ENCODE results near the gene OR6Y1. TPM values are rescaled to one million over a fixed set of nuclear protein-coding genes. Genes with fewer than 3 reads are reported as not detected.

Gene OR6Y1
- total RNA-seq, 1 experiment from 2014 or later, result not detected

DNA sequence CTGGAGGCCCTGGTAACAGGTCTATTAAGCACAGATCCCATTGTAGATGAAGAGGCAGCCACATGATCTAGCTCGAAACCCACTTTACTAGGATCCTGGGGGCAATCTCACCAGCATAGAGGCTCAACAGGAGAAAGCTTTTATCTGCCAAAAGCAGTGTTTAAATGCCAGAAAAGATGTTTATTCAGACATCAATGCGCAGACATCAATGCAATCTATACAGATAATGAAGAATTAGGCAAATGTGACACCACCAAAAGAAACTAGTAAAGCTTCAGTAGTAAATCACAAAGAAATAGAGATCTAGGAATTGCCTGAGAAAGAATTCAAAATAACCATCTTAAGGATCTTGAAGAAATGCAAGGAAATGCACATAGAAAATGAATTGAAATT is 32.5 kb downstream of the OR6Y1 start:
- Histone ChIP-seq H3K4me3 (ENCODE audit: insufficient read depth, low read depth, low read length) (no peak overlapping the region), H3K27me3 (ENCODE audit: control insufficient read depth, insufficient read depth, low read length) (no peaks in the 10 kb centered on the region), H3K36me3 (replicated peaks; ENCODE audit: control insufficient read depth, insufficient read depth, low read length) (no peaks in the 10 kb centered on the region)
- DNase-seq, result no peak

DNA sequence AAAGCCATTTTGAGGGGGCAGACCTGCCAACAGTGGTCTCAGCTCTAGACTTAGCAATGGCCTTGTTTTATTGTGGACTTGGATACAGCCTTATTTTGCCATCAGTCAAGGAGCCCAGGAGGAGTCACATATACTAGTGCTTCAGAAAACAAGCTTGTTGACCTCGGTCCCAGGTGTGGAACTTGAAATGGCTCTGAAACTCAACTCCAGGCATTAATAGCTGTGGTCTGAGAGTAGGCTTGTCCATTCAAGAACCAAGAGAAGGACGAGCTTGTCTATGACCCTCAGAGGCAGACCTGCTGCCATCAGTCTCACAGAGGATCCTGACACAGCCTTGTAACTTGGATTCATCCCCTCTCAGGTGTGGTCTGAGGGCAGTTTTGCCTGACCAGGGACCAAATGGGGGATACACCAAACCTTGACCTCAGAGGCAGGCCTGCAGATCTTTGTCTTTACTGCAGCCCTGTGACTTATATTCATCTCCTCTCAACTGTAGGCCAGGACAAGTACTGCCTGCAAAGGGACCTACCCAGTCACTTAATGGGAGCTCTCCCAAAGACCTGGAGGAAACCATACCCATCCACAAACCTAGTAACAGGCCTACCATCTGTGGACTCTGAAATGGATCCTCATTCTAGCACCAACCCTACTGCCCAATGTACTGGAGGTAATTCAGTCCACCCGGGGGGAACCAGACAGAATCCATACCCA is 33.1 kb downstream of the OR6Y1 start:
- no peaks in the 10 kb centered on the region for H3K27me3 ChIP-seq (ENCODE audit: control insufficient read depth, insufficient read depth, low read length)
- no peak for DNase-seq

DNA sequence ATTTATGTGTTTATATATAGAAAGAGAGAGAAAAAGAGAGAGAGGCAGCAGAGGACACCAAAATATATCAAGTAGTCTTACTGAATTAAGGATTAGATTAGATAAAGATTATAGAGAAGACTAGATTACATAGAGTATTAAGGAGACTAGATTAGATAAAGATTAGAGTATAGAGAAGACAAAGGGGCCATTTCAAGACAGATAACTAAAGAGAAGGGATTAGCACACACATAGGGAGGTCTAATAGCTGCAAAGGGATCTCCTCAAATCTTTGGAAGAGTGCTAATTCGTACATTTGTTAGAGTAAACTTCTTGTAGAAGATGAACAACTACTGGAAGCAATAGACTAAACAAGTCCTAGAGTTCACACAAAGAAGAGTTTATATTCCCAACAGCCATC is 34.2 kb downstream of the OR6Y1 start:
- DNase-seq, result no peak
- Histone ChIP-seq H3K4me3 (ENCODE audit: insufficient read depth, low read depth, low read length) (no peak overlapping the region), H3K36me3 (replicated peaks; ENCODE audit: control insufficient read depth, insufficient read depth, low read length) (no peaks in the 10 kb centered on the region), H3K27me3 (ENCODE audit: control insufficient read depth, insufficient read depth, low read length) (no peaks in the 10 kb centered on the region)

More for the DNA sequence above, 33.1 kb downstream of the OR6Y1 start:
- H3K36me3 ChIP-seq (replicated peaks; ENCODE audit: control insufficient read depth, insufficient read depth, low read length), result no peaks in the 10 kb centered on the region
- H3K4me3 ChIP-seq (ENCODE audit: insufficient read depth, low read depth, low read length), result no peak overlapping the region

DNA sequence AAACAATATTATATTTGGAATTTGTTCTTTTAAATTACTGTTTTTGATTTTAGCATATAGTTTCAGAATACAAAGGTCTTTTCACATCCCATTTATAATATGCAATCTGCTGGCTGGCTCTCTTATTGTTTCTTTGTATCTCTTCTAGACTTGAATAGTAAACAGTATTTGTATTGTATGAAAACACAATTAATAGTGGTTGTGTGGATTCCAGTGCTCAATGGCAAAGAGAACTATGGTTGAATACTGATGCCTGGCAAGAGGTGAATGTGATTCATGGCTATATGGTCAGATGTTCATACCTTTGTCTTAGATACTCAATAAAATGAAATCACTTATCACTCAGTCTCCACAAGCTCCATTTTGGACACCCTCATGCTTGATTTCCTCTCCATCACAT is 37.2 kb downstream of the OR6Y1 start:
- no peaks in the 10 kb centered on the region for H3K27me3 ChIP-seq (ENCODE audit: control insufficient read depth, insufficient read depth, low read length)

DNA sequence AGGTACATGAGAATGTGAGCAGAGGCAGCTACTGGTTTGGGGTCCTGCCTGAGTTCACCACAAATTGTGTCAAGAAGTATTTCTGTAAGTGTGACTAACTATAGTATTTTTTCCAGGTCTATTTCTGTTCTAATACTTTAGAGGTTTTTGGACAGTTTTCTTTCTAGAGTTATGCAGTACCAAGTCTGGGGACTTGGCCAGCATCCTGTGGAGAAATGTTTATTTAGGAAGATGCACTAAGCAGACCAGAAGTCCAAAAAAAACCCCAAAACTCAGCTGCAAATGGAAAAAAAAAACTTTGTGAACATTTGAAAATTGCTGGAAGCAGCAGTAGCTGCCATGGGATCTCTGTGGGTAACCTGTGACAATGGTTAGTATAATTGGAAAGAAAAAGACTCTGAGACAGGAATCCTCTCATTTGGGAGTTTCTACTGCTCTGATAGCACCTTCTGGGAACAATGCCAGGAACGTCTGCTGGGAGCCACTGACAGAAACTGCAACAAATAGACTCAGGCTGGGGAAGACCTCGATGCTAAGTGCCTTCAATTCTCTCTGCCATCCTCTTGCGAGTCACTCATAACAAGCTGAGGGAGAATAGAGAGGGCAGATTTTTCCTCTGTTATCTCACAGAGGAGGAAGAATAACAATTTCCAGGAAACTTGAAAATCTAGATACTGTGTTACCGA is 44.6 kb downstream of the OR6Y1 start:
- no peak for DNase-seq
- H3K36me3 ChIP-seq (replicated peaks; ENCODE audit: control insufficient read depth, insufficient read depth, low read length), result no peaks in the 10 kb centered on the region
- no peak overlapping the region for H3K4me3 ChIP-seq (ENCODE audit: insufficient read depth, low read depth, low read length)
- H3K27me3 ChIP-seq (ENCODE audit: control insufficient read depth, insufficient read depth, low read length), result no peaks in the 10 kb centered on the region

More for the DNA sequence above, 37.2 kb downstream of the OR6Y1 start:
- no peak for DNase-seq
- H3K4me3 ChIP-seq (ENCODE audit: insufficient read depth, low read depth, low read length), result no peak overlapping the region
- no peaks in the 10 kb centered on the region for H3K36me3 ChIP-seq (replicated peaks; ENCODE audit: control insufficient read depth, insufficient read depth, low read length)

DNA sequence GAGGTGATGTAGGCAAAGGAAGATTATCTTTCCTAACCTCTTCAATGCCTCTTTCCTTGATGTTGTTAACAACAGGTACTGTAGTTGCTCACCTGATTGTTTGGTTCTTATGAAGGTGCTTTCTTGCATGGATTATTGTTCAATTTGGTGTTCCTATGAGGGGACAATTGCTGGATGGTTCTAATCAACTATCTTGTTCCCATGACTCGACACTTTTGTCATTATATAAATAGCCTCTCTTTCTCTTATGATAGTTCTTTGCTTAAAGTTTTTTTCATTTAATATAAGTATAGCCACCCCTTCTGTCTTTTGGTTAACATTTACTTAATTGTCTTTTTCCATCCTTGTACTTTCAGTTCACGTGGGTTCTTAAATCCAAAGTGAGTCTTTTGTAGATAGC is 46.7 kb downstream of the OR6Y1 start:
- H3K27me3 ChIP-seq (ENCODE audit: control insufficient read depth, insufficient read depth, low read length), result no peaks in the 10 kb centered on the region
- no peaks in the 10 kb centered on the region for H3K36me3 ChIP-seq (replicated peaks; ENCODE audit: control insufficient read depth, insufficient read depth, low read length)
- no peak for DNase-seq
- no peak overlapping the region for H3K4me3 ChIP-seq (ENCODE audit: insufficient read depth, low read depth, low read length)

DNA sequence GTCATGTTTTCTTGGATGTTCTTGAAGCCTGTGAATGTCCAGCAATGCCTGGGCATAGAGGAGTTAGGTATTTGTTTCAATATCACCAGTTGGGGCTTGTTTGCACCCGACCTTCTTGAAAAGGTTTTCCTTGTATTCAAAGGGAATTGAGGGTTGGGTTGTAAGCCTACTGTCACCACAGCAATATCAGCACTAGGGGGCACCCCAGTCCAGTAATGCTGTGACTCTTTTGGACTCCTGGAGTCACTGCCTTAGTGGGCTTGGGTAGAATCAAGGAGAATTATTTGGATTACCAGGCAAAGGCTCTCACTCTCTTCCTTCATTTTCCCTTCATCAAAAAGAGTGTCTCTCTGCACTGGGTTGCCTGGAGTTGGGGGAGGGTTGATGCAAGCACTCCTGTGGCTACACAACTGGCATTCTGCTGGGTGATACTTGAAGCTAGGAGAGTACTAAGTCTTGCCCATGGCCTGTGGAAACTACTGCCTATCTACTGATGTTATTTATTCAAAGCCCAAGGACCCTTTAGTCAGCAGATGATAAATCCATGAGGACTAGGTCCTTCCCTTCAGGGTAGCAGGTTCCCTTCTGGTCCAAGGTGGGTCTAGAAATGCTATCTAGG is 47.7 kb downstream of the OR6Y1 start:
- peak; percentile 15 for DNase-seq
- no peak overlapping the region for H3K4me3 ChIP-seq (ENCODE audit: insufficient read depth, low read depth, low read length)
- no peaks in the 10 kb centered on the region for H3K27me3 ChIP-seq (ENCODE audit: control insufficient read depth, insufficient read depth, low read length)
- no peaks in the 10 kb centered on the region for H3K36me3 ChIP-seq (replicated peaks; ENCODE audit: control insufficient read depth, insufficient read depth, low read length)

DNA sequence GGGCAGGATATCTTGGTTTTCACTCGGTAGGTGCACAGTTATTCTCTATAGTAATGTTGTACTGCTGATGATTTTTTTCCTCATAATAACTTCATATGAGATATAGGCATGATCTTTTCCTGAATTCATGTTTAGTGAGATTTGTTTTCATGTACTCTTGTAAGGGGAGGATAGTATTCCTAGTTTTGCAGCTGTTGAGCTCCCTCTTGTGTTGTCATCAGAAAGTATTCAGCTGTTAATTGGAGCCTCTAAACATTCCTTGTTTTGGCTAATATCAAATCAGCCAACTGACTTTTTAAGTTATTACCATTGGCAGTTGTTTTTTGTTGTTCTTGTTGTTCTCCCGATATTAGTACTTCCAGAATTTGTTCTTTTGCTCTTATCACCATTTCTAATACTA is 57.8 kb downstream of the OR6Y1 start:
- DNase-seq, result peak; percentile 12
- H3K36me3 ChIP-seq (replicated peaks; ENCODE audit: control insufficient read depth, insufficient read depth, low read length), result no peaks in the 10 kb centered on the region
- H3K27me3 ChIP-seq (ENCODE audit: control insufficient read depth, insufficient read depth, low read length), result no peaks in the 10 kb centered on the region
- H3K4me3 ChIP-seq (ENCODE audit: insufficient read depth, low read depth, low read length), result no peak overlapping the region

DNA sequence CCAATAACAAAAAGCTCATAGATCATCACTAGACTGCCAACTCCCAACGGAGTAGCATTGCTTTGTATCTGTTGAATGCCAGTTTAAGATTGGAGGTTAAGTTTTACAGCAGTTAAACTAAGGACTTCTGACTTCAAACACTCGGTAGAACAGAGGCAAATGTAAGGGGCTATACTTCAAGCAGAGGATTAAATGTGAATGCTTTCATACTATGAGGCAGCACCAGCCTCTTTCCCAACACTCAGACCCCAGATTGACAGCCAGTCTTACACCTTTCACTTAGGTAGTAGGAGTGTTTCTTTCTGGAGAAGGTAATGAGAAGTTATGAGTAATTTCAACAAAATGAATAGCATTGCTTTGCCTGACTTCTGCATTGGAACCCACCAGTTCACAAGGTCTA is 59.4 kb downstream of the OR6Y1 start:
- no peak for DNase-seq
- Histone ChIP-seq H3K4me3 (ENCODE audit: insufficient read depth, low read depth, low read length) (no peak overlapping the region), H3K36me3 (replicated peaks; ENCODE audit: control insufficient read depth, insufficient read depth, low read length) (no peaks in the 10 kb centered on the region), H3K27me3 (ENCODE audit: control insufficient read depth, insufficient read depth, low read length) (no peaks in the 10 kb centered on the region)

Other genes with a start within 250 kb of the OR6Y1 start
- gene CD1B, start 222.9 kb downstream of the OR6Y1 start, total RNA-seq (2014; rRNA removed; shearing (Covaris generic)), result not detected in 2 replicates
- not detected in 2 replicates for gene CD1E, start 200.5 kb downstream of the OR6Y1 start, total RNA-seq (2014; rRNA removed; shearing (Covaris generic))
- not detected in 2 replicates for gene OR10T2, start 154.9 kb downstream of the OR6Y1 start, total RNA-seq (2014; rRNA removed; shearing (Covaris generic))
- not detected in 2 replicates for gene OR10K2, start 128.2 kb downstream of the OR6Y1 start, total RNA-seq (2014; rRNA removed; shearing (Covaris generic))
- not detected in 2 replicates for gene OR10K1, start 92.6 kb downstream of the OR6Y1 start, total RNA-seq (2014; rRNA removed; shearing (Covaris generic))
- not detected in 2 replicates for gene OR10R2, start 82.2 kb downstream of the OR6Y1 start, total RNA-seq (2014; rRNA removed; shearing (Covaris generic))
- not detected in 2 replicates for gene OR6P1, start 16.2 kb upstream of the OR6Y1 start, total RNA-seq (2014; rRNA removed; shearing (Covaris generic))
- gene OR10X1, start 25.5 kb upstream of the OR6Y1 start, total RNA-seq (2014; rRNA removed; shearing (Covaris generic)), result not detected in 2 replicates
- not detected in 2 replicates for gene OR10Z1, start 50.9 kb upstream of the OR6Y1 start, total RNA-seq (2014; rRNA removed; shearing (Covaris generic))
- gene SPTA1, start 132.3 kb upstream of the OR6Y1 start, total RNA-seq (2014; rRNA removed; shearing (Covaris generic)), result not detected in 2 replicates
- not detected in 2 replicates for gene OR6K2, start 146.2 kb upstream of the OR6Y1 start, total RNA-seq (2014; rRNA removed; shearing (Covaris generic))
- not detected in 2 replicates for gene OR6K3, start 166.3 kb upstream of the OR6Y1 start, total RNA-seq (2014; rRNA removed; shearing (Covaris generic))
- gene OR6K6, start 200.3 kb upstream of the OR6Y1 start, total RNA-seq (2014; rRNA removed; shearing (Covaris generic)), result not detected in 2 replicates
- not detected in 2 replicates for gene OR6N1, start 217.8 kb upstream of the OR6Y1 start, total RNA-seq (2014; rRNA removed; shearing (Covaris generic))
- gene OR6N2, start 226.8 kb upstream of the OR6Y1 start, total RNA-seq (2014; rRNA removed; shearing (Covaris generic)), result not detected in 2 replicates